ENCODE measurements around the gene ANXA2R. TPM values are rescaled to one million over a fixed set of nuclear protein-coding genes. Genes with fewer than 3 reads are reported as not detected.
A peak's percentile ranks its signal among the peaks of the same experiment; 100 is the strongest.
"Not testable (repeated sequence)": the region's sequence is repeated elsewhere in the genome, so short reads cannot be mapped to it uniquely, and the experiment has no call there.

ANXA2R gene
- total RNA-seq, 1 donor, result 9.4 TPM

DNA sequence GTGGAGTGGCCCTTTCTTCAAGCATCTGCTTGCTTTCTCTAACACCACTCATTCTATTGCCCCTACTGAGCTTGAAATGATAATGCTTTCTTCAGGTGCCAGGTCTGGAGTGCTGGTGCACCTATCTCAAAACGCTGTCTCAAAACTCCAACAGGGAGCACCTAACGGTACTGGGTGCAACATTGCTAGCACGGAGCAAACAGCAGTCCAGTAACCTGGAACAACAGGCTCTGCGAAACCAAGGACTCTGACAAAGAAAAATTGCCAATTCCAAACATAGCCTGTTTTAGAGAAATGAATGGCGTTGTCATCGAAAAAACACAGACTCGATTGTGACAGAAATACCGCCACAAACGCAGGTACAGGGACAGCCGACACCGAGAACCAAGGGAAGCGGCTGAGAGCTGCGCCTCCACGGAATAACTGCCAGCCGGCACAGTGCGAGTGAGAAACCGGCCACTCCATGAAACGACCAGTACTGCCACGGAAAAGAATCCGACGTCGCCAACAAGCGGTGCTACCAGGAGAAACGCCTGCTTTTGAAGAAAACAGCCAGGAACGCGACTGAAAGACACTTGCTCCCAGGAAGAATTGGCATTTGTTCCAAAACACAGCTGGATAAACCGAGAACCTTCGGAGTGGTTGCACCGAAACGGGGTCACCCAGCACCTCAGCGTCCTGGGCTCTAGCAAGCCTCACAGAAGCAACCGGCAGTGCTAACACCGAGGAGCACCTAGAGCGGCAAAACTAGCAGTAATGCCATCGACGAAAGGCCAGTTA, 3.1 kb downstream of the ANXA2R start:
- no peak for DNase-seq (ENCODE audit: low read depth in 2 of 3, low spot score in 2 of 3)

DNA sequence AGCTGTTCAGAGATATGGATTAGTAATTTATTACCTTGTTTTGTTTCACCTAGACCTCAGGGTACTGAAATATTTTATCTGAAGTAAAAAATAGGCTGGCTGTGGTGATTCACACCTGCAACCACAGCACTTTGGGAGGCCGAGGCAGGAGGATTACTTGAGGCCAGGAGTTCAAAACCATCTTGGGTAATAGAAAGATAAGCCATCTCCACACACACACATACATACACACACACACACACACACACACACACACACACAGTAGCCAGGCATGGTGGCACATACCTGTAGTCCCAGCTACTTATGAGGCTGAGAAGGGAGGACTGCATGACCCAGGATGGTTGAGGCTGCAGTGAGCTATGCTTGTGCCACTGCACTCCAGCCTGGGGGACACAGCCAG, 3.7 kb downstream of the ANXA2R start:
- DNase-seq (ENCODE audit: low read depth in 2 of 3, low spot score in 2 of 3), result no peak

GRCh38 chr5:43034591-43034968, 5.5 kb downstream of the ANXA2R start:
- peak in 1 of 3 donors; percentile 47 for DNase-seq (ENCODE audit: low read depth in 2 of 3, low spot score in 2 of 3)

GRCh38 chr5:43033841-43034590, 6.1 kb downstream of the ANXA2R start:
- DNase-seq (ENCODE audit: low read depth in 2 of 3, low spot score in 2 of 3), result no peak

DNA sequence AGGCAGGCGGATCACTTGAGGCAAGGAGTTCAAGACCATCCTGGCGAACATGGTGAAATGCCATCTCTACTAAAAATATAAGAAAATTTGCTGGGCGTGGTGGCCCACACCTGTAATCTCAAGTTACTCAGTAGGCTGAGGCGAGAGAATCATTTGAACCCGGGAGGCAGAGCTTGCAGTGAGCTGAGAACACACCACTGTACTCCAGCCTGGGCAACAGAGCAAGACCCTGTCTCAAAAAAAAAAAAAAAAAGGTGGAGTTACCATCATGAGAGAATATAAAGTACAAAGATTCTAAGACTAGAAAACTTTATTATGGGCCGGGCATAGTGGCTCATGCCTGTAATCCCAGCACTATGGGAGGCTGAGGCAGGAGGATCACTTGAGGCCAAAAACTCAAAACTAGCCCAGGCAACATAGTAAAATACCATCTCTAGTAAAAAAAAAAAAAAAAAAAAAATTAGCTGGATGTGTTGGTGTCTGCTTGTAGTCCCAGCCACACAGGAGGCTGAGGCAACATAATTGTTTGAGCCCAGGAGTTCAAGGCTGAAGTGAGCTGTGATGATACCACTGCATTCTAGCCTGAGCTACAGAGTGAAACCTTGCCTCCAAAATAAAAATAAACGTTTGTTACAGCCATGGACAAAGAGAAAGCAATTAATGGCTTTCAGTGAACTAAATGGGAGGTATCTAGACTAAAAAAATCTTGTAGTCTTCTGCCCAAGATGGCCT, 12.9 kb downstream of the ANXA2R start:
- no peak for DNase-seq (ENCODE audit: low read depth in 2 of 3, low spot score in 2 of 3)

DNA sequence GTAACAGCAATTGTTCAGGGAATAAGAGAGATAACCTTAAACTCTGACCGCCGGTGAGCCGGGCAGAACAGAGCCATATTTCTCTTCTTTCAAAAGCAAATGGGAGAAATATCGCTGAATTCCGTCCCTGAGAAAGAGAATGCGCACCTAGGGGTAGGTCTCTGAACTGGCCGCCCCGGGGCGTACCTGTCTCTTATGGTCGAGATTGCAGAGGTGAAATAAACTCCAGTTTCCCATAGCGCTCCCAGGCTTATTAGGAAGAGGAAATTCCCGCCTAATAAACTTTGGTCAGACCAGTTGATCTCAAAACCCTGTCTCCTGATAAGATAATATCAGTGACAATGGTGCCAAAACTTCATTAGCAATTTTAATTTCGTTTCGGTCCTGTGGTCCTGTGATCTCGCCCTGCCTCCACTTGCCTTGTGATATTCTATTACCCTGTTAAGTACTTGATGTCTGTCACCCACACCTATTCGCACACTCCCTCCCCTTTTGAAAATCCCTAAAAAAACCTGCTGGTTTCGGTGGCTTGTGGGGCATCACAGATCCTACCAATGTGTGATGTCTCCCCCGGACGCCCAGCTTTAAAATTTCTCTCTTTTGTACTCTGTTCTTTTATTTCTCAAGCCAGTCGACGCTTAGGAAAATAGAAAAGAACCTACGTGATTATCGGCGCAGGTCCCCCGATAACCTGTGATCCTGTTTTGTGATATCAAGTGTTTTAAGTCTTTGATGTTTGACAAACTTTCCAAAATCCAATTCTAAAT, 14.8 kb downstream of the ANXA2R start:
- not testable (repeated sequence) for DNase-seq (ENCODE audit: low read depth in 2 of 3, low spot score in 2 of 3)

GRCh38 chr5:43024217-43024616, 15.9 kb downstream of the ANXA2R start:
- no peak for DNase-seq (ENCODE audit: low read depth in 2 of 3, low spot score in 2 of 3)

DNA sequence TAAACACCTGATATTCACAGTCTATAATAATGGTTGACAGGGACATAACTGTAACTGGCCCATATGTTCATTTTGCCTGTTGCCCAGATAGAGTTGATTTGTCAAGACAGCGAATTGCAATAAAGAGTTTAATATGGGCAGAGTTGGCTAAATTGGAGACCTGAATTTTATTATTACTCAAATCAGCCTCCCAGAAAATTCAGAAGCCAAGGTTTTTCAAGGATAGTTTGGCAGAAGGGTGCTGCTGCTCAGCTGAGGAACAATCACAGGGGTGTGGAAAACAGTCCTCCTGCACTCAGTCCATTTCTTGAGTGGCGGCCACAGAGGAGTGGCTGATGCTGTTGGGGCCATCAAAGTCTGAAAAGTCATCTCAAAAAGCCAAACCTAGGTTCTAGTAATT, 19.0 kb downstream of the ANXA2R start:
- DNase-seq (ENCODE audit: low read depth in 2 of 3, low spot score in 2 of 3), result no peak

- DNase-seq (ENCODE audit: low read depth in 2 of 3, low spot score in 2 of 3), result peak in 1 of 3 donors; percentile 21
These were observed 19.7 kb downstream of the ANXA2R start for GRCh38 chr5:43020399-43020746.

DNA sequence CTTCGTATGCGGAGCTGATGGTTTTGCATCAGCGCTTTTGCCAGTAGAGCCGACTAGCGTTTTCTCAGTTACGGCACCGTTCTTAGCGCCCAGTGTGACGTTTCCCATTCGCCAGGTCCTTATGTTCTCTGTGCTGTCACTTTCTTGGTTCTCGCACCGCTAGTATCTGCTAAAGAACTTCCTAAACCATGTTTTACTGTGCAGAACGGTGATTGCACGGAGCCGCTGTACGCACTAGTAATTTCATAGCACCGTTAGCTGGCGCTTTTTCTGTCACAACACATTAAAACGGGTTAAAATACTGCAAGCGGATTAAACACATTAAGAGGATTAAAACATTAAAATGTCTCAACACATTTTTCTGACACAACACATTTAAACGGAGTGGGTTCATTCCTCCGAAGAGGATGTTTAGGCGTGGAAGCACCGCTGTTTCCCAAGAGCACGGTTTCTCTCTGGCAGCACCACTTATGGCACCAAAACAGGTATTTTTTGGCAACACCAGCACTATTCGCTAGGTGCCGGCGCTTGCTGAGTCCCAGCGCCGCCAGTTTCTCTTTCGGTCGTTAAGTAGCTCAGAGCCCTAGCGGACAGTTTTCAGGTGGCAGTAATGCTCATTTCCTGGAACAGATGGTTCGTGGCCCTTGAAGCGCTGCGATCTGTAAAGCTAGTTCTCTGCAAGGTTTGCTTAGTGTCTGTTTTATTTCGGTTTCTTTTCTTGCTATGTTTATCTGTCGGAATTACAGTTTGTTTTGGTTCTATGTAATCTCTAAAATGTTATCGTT, 20.3 kb downstream of the ANXA2R start:
- peak in 2 of 3 donors; percentile 92 to 96 for DNase-seq (ENCODE audit: low read depth in 2 of 3, low spot score in 2 of 3)

DNA sequence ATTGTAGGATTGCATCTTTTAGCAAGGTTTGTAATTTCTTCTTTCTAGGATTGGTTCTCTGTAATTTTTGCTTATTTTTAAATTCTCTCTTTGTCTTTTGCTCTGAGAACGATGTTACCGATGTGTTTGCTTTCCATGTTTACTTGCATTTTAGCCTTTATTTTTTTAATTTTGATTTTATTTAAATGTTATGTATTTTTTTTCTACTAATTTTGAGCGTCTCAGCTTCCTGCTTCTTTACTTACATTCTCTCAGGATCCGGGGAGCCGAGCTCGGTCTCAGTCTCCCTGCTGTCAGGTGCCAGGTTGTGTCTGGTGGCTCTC, 20.9 kb downstream of the ANXA2R start:
- no peak for DNase-seq (ENCODE audit: low read depth in 2 of 3, low spot score in 2 of 3)

DNA sequence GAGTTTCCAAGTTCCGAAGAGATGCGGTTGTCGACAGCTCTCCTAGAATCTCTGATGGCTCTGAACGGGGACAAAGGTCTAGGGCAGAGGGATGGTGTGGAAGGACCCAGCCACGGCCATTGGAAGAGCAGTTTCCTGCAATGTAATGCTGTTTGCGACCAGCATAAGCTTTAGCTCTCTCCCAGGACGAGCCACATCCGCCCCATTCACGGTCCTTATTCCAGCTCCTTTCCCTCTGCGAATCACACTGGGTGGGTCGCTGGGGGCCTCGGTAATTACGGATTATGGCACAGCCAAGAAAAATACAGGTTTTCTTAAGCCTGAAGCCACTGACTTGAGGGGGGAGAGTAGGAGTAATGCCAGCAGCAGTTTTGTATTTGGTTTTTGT, 22.7 kb downstream of the ANXA2R start:
- DNase-seq (ENCODE audit: low read depth in 2 of 3, low spot score in 2 of 3), result peak in 1 of 3 donors; percentile 40

DNA sequence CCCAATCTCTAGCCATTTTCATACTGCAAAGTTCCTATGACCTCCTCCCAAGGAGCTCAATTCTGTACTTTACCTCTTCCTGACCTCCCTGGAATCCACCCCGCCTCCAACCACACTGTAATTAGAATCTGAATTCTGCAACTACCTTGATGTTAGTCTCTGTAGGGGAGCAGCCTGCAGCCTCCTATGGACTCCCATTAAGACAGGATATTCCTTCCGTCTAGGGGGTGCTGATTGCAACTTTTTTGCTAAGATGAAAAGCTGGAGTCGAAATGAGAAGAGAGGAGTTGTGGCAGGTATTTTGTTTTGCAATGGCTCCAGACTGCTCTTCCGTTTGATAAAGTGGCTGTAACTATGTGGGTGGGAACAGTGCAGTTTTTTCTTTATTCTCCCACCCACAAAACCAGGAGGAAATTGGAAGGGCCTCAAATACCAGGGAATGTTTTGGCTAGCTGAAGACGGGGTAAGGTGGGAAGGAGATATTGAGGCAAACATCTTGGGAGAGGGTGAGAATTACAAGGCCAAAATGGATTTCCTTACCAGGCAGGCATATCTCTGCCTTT, 23.8 kb downstream of the ANXA2R start:
- no peak for DNase-seq (ENCODE audit: low read depth in 2 of 3, low spot score in 2 of 3)

- no peak for DNase-seq (ENCODE audit: low read depth in 2 of 3, low spot score in 2 of 3)
These were observed 25.6 kb downstream of the ANXA2R start for GRCh38 chr5:43014522-43014921.

DNA sequence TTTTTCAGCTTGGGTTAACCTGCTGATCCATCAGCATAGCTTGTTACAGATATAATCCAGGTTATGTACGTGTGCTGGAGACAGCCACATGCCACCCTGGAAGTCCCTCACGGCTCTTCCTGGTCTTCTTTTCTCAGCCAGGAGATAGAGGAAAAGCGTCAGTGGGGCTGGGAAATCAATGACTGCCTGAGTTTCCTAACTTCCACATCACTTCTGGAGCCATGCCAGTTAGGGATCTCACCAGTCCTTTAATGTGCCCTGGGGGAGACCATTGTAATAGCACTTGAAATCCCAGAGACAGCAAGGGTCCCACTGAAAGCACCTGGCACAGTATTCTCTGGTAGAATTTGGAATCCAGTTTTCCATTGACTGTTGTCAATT, 29.2 kb downstream of the ANXA2R start:
- no peak for DNase-seq (ENCODE audit: low read depth in 2 of 3, low spot score in 2 of 3)

DNA sequence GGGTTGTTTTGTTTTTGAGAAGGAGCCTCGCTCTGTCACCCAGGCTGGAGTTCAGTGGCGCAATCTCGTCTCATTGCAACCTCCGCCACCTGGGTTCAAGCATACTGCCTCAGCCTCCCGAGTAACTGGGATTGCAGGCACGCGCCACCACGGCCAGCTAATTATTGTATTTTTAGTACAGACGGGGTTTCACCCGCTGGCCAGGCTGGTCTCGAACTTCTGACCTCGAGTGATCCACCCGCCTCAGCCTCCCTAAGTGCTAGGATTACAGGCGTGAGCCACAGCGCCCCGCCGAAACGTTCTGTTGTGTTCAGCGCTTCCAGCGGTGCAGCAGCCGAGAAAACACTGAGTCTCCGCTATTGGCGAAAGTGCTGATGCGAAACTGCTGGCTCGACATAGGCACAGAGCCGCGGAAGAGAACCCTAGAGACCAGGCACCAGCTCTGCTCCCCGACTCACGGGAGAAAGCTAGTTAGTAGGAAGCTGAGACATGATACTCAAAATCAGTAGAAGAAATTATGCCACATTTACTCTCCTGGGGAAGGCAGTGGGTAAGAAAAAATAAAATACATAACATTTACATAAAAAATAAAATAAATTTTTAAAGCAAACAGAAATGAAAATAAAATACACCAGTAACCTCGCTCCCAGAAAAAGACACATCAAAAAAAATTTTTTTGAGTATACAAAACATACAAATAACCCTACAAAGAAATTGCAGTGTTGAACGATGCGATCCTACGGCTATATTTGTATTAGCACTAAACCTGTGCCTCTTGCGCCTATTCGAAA, 31.6 kb downstream of the ANXA2R start:
- DNase-seq (ENCODE audit: low read depth in 2 of 3, low spot score in 2 of 3), result peak; percentile 83 to 98 (median 96)

GRCh38 chr5:43007911-43008362, 32.2 kb downstream of the ANXA2R start:
- DNase-seq (ENCODE audit: low read depth in 2 of 3, low spot score in 2 of 3), result peak; percentile 78 to 92 (median 88)

DNA sequence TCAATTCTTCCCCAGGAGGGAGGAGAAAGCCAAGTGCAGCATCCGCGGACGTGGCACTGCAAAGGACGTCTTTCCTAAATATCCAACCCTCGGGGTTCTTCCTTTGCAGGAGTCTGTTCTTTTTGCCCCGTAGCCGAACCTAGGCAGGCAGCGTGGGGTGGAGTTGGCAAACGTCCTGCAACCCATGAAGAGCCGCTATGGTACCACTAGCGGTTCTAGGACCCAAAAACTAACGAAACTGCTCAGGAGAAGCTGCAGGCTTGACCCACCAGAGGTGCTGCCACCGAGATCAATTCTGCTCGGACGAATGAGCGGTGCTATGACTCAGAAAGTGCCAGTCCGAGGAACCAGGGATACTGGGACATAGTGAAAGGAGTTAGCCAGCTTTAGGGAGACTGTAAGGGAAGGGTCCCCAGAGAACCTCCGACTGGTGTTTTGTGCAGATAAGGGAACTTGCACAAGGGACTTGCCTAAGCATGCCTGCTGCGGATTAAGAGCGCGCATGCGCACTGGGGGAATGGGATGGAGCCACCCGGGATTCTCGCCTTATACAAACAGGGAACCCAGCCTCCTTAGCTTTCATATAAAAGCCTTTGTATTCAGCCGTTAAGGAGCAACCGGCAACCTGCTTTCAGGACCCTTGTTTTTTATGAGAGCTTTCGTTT, 32.7 kb downstream of the ANXA2R start:
- peak in 2 of 3 donors; percentile 93 to 94 for DNase-seq (ENCODE audit: low read depth in 2 of 3, low spot score in 2 of 3)
